HUES48 (cell line): ENCODE results near the gene PON2.

Experiments
- H3K27ac ChIP-seq: one replicate; pipeline ENCODE4 v1.7.0; 2013; ENCODE audit warnings: low read depth, low read length, inconsistent platforms
- H3K27me3 ChIP-seq: 2 replicates; pipeline ENCODE4 v1.6.1; 2013; ENCODE audit warnings: mild to moderate bottlenecking, low read length; ENCODE audit not compliant: control insufficient read depth, insufficient read depth
- H3K36me3 ChIP-seq: 2 replicates; pipeline ENCODE4 v1.6.1; 2013; ENCODE audit warnings: low read length; ENCODE audit not compliant: control insufficient read depth, insufficient read depth
- H3K4me1 ChIP-seq: 2 replicates; pipeline ENCODE4 v1.6.1; 2013; ENCODE audit warnings: mild to moderate bottlenecking, low read length; ENCODE audit not compliant: control insufficient read depth, insufficient read depth
- H3K4me3 ChIP-seq: 2 replicates; pipeline ENCODE4 v1.5.1; 2013; ENCODE audit warnings: mild to moderate bottlenecking, low read depth, low read length
- H3K9ac ChIP-seq: 2 replicates; pipeline ENCODE4 v1.6.1; 2013; ENCODE audit warnings: mild to moderate bottlenecking, low read depth, low read length, moderate library complexity
- H3K9me3 ChIP-seq: 2 replicates; pipeline ENCODE4 v1.6.1; 2013; ENCODE audit warnings: low read length; ENCODE audit not compliant: control insufficient read depth, insufficient read depth

Gene PON2

DNA sequence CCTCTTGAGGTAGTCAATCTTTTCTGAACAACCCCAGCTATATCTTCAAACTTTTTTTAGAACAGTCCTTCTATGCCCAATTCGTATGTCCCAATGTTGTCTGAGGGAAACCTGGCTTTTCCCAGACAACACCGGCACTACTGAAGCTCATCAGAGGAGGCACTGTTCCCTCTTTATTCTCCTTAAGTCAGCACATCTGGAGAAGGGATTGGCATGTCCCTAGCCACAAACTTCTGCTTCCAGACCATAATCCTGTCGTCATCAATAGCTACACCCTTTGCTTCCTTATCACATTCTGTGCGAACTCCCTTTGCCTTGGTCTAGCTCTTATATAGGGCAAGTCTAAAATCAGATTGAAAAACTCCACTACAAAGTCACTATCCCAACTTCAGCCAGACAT, 61.5 kb downstream of the PON2 start:
- Histone ChIP-seq H3K27me3 (no peaks in the 10 kb centered on the region), H3K4me1 (no peaks in the 10 kb centered on the region), H3K9me3 (peaks cover 7% of the 10 kb centered on the region; the same call in 1 of the 2 replicates), H3K9ac (no peak overlapping the region), H3K36me3 (no peaks in the 10 kb centered on the region), H3K27ac (no peak overlapping the region), H3K4me3 (no peak overlapping the region)

DNA sequence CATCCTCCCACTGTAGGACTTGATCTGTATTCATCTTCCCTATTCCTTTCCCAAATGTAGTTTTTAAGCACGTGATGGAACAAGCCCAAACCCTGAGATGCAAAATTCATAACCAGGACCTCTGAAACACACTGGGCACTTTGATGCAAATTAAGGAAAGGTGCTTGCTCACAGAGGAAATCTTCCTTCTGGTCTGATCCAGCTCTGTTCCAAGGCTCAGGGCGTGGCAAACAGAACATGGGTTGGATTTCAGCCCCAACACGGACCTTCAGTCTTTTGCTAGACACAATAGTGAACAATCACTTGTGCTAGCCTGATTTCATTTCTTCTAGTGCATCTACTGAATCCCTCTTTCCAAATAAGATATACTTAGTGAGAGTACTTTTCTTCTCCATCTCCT, 66.6 kb downstream of the PON2 start:
- Histone ChIP-seq H3K9me3 (no peaks in the 10 kb centered on the region), H3K27me3 (no peaks in the 10 kb centered on the region), H3K36me3 (no peaks in the 10 kb centered on the region), H3K27ac (no peak overlapping the region), H3K9ac (no peak overlapping the region), H3K4me3 (no peak overlapping the region), H3K4me1 (no peaks in the 10 kb centered on the region)

DNA sequence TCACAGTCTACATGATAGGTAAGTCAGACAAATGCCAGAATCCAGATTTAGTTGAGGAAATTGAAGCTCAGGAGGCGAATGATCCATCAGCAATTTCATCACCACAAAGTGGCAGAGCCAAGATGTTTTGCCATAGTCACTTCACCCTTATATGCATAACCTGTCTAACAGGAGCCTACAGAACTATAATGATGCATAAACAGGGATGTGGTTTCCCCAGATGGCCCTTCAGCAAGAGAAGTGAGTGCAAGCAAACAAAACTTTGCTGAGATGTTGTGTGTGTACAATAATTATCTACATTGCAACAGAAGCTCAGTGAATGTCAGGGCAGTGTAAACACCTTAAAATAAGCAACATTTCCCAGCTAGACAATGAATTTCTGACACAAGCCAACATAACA, 67.2 kb downstream of the PON2 start:
- Histone ChIP-seq H3K4me3 (no peak overlapping the region), H3K4me1 (no peaks in the 10 kb centered on the region), H3K27ac (no peak overlapping the region), H3K36me3 (no peaks in the 10 kb centered on the region), H3K9me3 (no peaks in the 10 kb centered on the region), H3K27me3 (no peaks in the 10 kb centered on the region), H3K9ac (no peak overlapping the region)

DNA sequence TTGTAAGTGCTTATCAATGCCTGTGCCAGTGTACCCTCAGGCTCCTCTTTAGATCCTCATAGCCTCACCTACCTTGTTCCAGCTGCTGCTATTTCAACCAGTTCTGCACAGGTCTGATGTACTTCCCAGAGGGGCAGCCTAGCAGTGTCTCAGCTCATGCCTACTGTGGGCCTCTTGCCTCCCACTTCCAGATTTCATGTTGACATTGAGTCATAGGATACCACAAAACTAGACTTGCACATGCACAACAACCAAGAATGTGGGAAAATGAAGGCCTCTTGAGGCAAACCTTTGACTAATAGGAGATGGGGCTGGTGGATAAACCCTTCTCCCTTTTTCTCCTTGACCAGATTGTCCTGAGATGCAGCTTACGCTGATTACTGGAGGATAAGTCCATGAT, 69.7 kb downstream of the PON2 start:
- no peak overlapping the region for H3K27ac ChIP-seq
- no peaks in the 10 kb centered on the region for H3K9me3 ChIP-seq
- no peak overlapping the region for H3K4me3 ChIP-seq
- no peak overlapping the region for H3K9ac ChIP-seq
- no peaks in the 10 kb centered on the region for H3K36me3 ChIP-seq
- no peaks in the 10 kb centered on the region for H3K27me3 ChIP-seq
- H3K4me1 ChIP-seq = no peaks in the 10 kb centered on the region

DNA sequence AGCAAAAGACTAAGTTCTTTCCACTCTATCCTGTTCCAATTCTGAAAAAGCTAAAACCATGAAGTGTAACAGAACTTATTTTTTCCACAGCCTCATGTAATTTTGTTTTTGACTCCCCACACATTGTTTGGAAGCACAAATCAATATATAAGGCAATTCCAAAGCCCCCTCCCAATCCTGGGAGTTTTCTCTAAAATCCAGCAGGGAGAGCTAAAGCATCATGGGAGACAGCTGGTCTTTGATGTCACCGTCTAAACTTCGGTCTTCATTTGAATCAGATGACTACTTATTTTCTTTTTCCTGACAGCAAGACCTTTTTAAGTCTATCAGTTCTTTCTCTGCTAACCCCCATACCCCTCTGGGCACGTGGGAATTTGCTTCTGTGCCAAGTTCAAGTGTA, 77.2 kb downstream of the PON2 start:
- H3K4me3 ChIP-seq = no peak overlapping the region
- H3K9ac ChIP-seq = no peak overlapping the region
- H3K9me3 ChIP-seq = no peaks in the 10 kb centered on the region
- H3K27ac ChIP-seq = no peak overlapping the region
- no peaks in the 10 kb centered on the region for H3K36me3 ChIP-seq
- H3K27me3 ChIP-seq = no peaks in the 10 kb centered on the region
- no peaks in the 10 kb centered on the region for H3K4me1 ChIP-seq
